NCI-H345 treated with DMSO at 0.1 percent for 48 hours (cell line): ENCODE measurements around the gene BDH1.

ENCODE experiments used
- DNase-seq: peaks from one replicate; lab custom pipeline; 2025; ENCODE audit not compliant: unreplicated experiment; lab: John Stamatoyannopoulos, UW

BDH1 gene

DNA sequence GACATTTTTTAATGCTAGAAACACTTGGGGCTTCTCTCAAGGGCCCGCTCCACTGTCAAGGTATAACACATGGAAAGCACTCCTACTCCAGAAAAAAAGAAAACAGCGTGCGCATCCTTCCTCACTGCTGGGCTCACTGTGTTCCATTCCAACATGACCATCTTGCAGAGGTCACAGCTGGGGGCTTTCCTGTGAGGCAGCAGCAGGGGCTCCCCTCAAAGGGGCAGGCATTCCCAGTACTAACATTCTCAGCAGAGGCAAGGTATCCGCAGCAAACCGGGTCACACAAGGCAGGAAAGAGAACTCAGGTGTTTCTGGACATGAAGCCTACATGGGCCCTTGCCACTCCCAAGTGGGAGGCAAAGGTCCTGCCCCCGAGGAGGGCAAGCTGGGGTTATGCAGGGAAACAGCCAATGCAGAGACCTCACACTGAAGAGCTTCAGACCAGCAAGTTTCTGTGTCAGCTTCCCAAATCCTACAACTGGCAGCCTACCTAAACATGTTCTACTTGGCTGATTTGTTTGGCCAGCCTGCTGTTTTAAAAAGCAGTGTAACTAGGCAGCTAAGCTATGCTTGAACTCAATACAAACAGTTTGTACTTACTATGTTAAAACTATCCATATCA lies 6.4 kb downstream of the BDH1 start:
- DNase-seq, result no peak

DNA sequence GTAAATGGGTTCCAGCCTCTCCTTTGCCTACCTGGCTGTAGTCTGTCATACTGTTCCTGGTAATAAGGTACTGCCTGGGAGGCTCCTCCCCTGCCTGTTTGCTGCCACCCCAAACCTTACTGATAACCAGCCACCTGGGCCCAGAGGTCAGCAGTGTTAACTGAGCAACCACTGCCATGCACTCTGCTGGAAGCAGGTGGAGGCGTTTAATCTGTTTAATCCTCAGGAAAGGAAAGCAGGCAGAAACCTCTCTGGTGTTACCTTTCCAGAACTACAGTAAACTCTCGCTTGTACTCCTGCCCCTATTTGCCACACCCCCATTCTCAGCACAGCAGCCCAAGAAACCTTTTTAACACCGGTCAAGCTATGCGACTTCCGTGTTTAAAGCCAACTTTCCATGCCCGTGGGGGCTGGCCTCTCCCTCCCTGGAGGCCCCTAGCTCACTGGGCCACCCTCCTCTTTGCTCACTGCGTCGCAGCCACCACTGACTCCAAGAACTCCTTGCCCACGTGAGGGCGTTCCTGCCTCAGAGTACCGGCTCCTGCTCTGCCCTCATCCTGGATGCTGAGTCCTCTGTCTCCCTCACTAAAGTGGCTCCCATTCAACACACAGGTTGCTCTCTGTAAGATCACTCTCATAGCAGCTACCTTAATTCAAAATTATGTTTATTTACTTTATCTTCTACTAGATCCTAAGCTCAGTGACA lies 8.3 kb downstream of the BDH1 start:
- no peak for DNase-seq

DNA sequence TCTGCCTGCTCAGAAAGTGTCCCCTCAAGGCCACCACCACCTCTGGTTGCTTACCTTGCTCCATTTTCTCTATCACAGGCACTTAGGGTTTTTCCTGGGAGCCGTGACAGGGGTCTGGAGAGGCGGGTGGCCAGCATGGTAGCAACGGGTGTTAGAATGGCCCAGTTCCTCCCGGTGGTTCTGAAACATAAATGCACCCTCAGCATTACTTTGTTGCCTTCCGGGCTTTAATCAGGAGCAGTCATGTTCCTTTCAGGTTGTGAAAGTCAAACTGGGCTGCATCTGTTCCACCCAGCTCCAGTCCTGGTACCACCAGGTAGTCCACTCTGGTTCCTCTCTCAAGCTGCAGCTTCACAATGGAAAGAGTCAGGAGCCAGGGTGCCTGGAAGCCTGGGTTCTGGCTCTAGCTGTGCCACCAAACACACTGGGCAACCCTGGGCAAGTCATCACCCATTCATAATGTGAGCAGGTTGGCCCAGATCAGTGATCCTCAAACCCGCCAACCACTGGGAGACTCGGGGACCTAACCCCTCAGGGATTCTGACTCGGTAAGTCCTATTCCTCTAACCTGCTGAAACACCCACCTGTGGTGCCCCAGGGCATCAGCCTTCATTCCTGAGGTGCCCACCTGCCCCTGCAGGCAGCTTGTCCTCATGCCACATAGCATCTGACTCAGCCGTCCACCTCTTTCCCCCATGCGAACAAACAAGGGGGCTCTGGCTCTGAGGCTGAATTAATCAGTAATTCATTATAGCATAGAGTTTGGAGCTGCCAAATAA lies 9.3 kb downstream of the BDH1 start:
- DNase-seq, result no peak

DNA sequence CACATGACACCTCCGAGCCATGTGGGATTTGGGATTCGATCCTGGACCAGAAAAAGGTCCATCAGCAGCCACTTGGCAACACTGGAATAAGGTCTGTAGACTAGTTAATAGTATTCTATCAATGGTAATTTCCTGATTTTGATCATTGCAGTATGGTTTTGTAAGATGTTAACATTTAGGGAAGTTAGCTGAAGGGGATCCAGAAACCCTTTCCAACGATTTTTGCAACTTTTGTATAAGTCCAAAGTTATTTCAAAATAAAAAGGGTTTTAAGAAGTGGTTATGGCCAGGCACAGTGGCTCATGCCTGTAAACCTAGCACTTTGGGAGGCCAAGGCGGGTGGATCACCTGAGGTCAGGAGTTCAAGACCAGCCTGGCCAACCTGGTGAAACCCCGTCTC lies 10.2 kb downstream of the BDH1 start:
- DNase-seq, result no peak

DNA sequence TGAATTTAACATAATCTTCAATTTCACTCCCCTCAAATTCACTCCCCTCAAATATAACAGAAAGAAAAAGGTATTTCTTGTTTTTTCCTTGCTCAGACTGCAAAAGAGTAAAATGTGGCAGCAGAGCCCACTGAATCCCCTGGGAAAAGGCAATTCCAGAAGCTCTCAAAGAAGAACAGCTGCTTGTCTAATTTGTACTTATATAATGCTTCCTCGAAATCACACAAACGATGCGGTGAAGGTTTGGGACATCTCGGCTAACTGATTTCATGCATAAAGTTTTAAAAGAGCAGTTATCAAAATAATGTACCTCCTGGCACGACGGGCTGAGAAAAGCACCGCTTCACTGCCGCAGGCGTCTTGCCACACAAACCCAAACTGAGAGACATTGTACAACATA lies 10.7 kb downstream of the BDH1 start:
- no peak for DNase-seq

DNA sequence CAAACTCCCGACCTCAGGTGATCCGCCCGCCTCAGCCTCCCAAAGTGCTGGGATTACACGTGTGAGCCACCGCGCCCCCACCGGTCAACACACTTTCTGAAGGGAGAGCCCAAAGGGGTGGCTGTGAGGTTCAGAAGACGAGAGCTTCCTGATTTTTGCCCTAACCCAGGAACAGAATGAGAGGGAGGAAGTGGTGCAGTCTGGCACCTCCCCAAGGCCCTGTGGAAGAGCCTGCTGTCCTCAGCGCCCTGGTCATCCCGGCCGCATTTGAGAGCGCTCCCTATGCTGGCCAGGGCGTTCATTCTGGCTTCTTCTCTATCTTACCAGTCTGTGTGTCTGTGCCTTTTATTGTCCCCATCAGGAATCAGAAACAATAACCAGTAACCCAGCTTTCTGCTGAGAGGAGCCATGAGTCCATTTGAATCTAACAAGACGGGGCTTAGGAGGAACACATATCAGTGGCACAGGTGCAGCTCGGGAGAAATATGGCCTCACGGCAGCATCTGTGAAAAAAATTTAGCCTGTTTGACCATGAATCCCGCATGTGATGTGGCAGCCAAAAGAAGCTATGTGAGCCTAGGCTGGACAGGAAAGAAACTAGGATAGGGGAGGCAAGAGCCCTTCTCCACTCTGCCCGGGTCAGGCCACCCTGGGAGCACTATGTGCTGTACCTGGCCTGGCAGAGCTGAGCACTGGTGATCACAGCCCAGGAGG lies 12.9 kb downstream of the BDH1 start:
- DNase-seq, result no peak

DNA sequence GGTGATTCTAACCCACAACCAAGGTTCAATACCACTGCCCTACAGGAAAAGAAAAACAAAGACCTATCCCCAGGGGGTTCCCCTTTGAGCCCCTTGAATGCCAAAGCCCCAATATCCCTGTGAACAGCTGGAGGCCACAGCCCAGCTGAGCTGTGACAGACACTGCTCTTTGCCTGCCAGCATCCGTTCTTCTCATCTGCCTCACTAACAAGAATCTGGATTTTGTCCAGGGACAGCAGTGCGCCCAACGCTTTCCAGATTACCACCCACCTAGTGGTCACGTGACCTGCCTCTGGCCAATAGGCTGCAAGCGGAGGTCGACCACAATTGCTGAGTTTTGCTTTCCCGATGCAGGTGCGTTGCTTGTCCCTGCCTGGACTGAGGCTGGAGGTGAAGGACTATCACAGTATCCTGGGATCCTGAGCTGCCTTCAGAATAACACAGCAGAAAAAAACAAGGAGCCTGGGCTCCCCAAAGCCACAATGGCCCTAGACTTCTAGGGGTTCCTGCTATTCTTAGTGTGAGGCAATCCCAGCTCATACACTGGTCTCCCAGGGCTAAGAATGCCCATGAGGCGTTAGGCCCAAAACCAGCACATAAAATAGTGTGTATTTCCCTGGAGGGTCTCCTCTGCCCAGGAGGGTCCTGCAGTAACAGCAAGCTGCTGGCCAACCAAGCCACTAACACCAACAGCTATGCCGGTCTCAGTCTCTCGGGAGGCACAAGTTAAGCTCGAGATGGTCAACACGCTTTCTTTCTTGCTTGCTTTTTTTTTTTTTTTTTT lies 13.8 kb downstream of the BDH1 start:
- no peak for DNase-seq

DNA sequence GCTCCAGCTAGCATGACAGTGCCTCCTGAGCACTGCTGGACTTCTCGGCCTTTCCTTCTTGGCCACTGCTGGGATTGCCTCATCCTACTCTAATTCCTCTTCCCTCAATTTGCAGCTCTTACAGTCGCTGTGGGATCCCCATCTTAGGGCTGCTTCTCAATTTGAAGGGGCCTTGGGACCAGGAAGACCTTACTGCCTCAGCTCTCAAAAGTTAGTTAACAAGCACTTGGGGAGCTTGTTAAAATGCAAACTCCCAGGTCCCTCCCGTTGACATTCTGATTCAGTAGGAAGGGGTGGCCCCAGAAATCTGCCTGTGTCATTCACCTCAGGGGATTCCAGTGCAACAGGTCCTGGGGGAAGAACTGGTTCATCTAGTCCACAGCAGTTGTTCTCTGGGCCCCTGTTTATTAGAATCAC lies 14.8 kb downstream of the BDH1 start:
- DNase-seq, result no peak

DNA sequence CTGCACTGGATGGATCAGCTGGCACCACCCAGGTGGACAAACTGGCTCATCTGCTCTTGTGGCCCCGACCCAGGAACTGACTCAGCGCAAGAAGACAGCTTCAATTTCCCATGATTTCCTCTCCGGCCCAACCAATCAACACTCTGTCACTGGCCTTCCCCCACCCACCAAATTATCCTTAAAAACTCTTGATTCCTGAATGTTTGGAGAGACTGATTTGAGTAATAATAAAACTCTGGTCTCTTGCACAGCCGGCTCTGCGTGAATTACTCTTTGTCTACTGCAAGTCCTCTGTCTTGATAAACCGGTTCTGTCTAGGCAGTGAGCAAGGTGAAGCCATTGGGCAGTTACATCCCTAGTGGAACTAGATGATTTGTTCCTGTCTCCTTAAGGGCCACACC lies 16.1 kb downstream of the BDH1 start:
- no peak for DNase-seq

DNA sequence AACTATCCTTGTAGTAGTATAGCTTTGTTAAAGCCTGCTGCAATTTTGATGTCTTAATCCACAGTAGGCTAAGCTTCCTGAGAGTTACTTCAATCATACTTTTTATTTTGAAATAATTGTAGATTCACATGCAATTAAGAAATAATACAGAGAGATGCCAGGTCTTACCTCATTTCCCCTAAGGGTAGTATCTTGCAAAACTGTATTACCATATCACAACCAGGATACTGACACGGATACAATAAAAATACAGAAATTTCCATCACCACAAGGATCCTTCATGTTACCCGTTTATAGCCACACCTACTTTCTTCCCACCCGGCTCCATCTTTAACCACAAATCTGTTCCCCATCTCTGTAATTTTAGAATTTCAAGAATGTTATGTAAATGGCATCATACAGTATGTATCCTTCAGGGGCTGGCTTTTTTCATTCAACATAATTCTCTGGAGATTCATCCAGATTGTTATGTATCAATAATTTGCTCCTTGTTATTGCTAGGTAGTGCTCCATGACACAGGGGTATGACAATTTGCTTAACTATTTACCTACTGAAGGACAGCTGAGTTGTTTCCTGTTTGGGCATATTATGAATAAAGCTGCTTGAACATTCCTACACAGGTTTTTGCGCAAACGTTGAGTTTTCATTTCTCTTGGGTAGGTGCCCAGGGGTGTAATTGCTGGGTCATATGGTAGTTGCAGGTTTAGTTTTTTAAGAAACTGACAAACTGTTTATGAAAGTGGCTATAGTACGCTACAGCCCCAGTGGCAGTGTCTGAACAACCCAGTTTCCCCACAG lies 21.6 kb downstream of the BDH1 start:
- no peak for DNase-seq

DNA sequence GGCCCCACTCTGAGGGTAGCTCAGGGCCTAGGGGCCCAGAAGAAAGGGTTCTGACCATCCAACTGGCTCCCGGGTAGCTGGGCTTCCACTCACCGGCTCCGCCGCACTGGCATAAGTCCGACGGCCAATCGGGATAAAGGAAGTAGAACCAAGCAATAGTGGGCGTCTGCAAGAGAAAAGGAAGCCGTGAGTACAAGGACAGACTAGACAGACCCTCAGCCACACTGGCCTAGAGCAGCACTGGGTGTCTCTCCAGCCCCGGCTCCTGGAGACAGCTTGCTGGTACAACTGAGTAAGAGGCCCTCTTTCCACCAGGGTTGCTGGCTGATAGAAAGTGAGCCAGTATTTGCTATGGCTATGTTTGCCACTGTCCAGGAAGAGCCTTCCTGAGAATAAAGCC lies 22.4 kb downstream of the BDH1 start:
- no peak for DNase-seq

DNA sequence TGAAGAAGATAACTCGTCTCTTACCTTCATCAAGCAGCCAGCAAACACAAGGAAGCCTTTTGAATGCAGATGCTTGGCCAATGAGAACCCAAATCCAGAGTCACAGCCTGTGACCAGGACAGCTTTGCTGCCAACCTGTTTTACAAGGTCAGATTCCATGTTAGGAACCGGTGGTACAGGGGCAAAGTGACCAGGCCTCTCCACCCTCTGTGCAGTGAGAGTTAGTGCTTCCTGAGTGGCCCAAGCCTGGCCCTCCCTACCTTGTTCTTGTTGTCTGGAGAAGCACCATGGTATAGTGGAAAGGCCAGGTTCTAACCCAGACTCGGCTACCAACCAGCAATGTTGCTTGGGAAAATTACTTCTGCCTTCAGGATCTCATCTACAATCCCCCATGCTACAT lies 23.4 kb downstream of the BDH1 start:
- DNase-seq, result no peak

DNA sequence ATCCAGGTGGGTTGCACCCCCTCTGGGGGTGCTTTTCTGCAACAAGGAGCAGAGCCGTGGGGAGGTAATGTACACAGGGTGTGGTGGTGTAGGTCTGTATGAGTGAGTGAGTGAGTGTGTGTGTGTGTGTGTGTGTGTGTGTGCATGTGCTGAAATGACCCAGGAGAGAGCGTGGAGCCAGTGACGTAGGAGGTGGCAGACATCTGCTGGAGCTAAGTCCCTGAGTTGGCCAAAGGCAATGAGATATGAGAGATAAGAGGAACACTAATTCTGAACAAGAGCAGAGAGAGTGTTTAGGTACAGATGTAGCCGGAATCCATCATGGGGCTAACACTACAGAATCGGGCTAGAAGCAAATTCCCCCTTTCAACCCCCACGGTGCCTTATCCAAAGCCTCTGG lies 27.6 kb downstream of the BDH1 start:
- no peak for DNase-seq

DNA sequence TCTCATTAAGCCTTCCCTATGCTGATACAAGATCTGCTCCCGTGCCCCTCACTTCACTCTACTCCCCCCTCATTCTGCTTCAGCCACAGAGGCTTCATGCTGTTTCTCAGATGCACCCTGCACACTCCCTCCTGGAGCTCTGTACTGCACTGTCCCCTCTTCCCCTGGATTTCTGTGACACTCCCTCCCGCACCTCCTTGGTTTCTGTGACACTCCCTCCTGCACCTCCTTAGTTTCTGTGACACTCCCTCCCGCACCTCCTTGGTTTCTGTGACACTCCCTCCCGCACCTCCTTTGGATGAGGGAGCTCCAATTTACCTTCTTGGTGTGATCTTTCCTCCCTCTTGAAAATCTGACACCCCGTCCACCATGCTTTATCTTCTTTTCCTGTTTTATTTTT lies 28.2 kb downstream of the BDH1 start:
- DNase-seq, result no peak

DNA sequence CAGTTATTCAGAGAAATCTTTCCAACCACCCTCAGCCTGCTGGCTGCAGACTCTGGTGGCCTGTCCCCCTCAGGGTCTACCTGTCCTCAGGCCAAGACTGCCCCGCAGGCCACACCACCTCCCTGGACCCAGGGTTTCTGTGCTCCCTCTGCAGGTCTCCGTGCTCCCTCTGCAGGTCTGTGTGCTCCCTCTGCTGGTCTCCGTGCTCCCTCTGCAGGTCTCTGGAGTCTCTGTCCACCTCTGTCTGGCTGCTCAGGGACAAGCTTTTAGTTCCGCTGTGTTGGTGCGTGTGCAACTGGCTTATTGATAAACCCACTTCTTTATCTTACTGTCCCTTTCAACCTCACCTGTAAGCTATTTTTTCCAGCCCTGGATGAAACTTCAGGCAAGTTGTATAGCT lies 30.1 kb downstream of the BDH1 start:
- no peak for DNase-seq

DNA sequence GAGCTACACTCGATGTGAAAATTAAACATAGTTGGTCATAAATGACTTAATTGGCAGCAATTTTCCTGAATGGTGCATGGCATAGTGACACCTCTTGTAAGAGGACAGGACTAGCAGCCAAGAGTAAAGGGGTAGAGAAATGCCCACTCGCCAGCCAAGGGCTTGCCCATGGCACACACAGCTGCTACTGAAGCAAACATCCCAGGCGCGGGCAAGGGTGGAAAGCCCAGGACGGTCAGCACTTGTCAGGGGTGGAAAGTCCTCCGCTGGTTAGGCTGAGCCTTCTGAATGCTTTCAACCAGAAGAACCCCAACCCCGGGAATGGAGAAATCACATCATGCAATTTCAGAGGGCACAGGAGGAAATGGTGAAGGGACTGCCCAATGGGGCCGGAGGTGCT lies 31.6 kb downstream of the BDH1 start:
- DNase-seq, result no peak

DNA sequence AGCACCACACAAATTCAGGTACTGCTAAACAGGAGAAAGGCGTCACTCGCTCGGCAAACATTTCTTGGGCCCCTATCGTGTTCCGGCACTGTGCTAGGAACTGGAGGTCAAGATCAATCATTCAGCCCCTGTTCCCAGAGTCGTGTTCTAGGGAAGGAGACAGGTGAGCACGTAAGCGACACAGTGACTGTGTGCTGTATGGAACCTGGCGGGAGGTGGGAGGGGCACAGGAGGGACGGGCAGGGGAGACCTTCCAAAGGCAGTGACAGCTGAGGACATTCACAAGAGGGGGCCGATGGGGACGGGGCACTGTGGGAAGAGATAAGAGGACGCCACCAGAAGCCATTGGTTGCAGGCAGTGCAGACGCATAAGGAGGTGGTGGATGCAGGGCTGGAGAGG lies 32.2 kb downstream of the BDH1 start:
- no peak for DNase-seq

DNA sequence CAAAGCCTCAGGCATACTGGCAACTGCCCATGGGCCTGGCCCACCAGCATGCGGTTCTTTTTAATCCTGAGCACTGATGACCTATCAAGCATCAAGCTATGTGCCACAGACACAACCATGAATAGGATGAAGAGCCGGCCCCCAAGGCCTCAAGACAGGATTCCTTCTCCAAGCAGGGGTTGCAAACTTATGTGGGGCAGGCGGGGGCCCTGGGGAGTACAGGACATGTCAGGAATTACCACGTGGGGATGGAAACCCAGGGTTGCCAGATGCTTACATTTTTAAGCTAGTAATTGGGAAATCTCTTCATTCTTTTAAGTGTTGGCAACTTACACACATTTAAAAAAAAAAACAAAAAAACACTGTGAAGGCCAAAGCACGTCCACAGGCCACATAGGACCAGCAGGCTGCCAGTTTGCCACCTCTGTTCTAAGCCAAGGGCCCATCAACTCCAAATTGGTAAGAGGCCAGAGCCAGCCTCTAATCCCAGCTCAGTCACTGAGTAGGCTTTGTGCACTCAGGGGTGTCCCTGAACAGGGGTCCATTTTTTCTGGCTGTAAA lies 32.8 kb downstream of the BDH1 start:
- DNase-seq, result no peak

DNA sequence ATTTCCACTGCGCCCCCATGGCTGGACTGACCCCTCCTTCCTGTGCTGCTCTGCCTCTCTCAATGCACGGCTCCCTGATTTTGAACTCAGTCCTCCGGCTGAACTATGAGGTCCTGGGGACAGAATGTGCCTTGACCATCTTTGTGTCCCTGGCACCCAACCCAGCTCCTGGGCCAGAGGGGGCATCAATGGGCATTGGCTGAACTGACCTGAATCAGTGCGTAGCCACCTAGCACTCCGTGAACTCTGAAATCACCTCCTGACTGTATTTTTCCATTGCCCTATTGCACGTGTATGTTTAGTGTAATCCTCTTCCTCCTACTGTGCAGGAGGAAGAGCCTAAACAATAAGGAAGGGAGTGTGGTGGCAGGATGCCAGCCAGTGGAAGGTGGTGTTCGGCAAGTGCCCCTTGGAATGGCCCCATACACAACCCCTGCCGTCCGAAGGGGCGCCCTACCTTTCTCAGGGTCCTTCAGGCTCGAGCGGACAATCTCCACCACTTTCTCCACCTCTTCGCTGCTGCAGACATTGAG lies 33.5 kb downstream of the BDH1 start:
- DNase-seq, result no peak
